ENCODE measurements around the gene MARS1.
"Not testable (repeated sequence)": the region's sequence is repeated elsewhere in the genome, so short reads cannot be mapped to it uniquely, and the experiment has no call there.

MARS1 gene

GRCh38 chr12:57479376-57480115 is 8.3 kb upstream of the MARS1 start, which contains the start of gene ARHGAP9:
ARHGAP9 (minus strand) TSS chr12:57479866; CDS start chr12:57479406, 460 bp downstream.
- Mint-ChIP-seq H3K36me3 (peaks cover 22% of the 10 kb centered on the region), H3K27ac (peak within 1 kb of the TSS; percentile 99), H3K4me3 (peak within 1 kb of the TSS; percentile 99), H3K9me3 (no peaks in the 10 kb centered on the region), H3K27me3 (no peaks in the 10 kb centered on the region), H3K4me1 (peaks cover 56% of the 10 kb centered on the region)
- DNase-seq: peak; percentile 73
- CTCF ChIA-PET: interaction anchor here (0.9 to 6.2 kb wide), 5 partner anchors 8 to 24 kb away, joined by 3 to 67 read pairs (median 6); no protein-coding TSS in a partner anchor

GRCh38 chr12:57481671-57482070 is 6.2 kb upstream of the MARS1 start:
- no peak for DNase-seq
- H3K4me3 Mint-ChIP-seq: no peak overlapping the region
- peaks cover 42% of the 10 kb centered on the region for H3K4me1 Mint-ChIP-seq
- CTCF ChIA-PET: no interaction called here
- no peaks in the 10 kb centered on the region for H3K27me3 Mint-ChIP-seq
- peak overlapping the region; percentile 76 for H3K27ac Mint-ChIP-seq
- H3K9me3 Mint-ChIP-seq: no peaks in the 10 kb centered on the region
- H3K36me3 Mint-ChIP-seq: peaks cover 8% of the 10 kb centered on the region

GRCh38 chr12:57483466-57483865 is 4.4 kb upstream of the MARS1 start:
- no peak overlapping the region for H3K27ac Mint-ChIP-seq
- H3K36me3 Mint-ChIP-seq: peaks cover 7% of the 10 kb centered on the region
- H3K9me3 Mint-ChIP-seq: no peaks in the 10 kb centered on the region
- no peaks in the 10 kb centered on the region for H3K27me3 Mint-ChIP-seq
- no peak overlapping the region for H3K4me3 Mint-ChIP-seq
- no peak for DNase-seq
- CTCF ChIA-PET: no interaction called here
- H3K4me1 Mint-ChIP-seq: peaks cover 43% of the 10 kb centered on the region

- no peak for DNase-seq
- Mint-ChIP-seq H3K4me3 (no peak overlapping the region), H3K4me1 (peaks cover 35% of the 10 kb centered on the region), H3K36me3 (peaks cover 23% of the 10 kb centered on the region), H3K9me3 (no peaks in the 10 kb centered on the region), H3K27me3 (no peaks in the 10 kb centered on the region), H3K27ac (no peak overlapping the region)
- CTCF ChIA-PET: interaction anchor here (0.9 to 2.2 kb wide), 2 partner anchors 9 to 34 kb away, joined by 3 to 13 read pairs; no protein-coding TSS in a partner anchor
Measured at GRCh38 chr12:57485695-57486094, 2.2 kb upstream of the MARS1 start.

- no peak for DNase-seq
- Mint-ChIP-seq H3K27ac (peak overlapping the region; percentile 90), H3K9me3 (no peaks in the 10 kb centered on the region), H3K27me3 (no peaks in the 10 kb centered on the region), H3K4me3 (peak overlapping the region; percentile 83), H3K4me1 (peaks cover 28% of the 10 kb centered on the region), H3K36me3 (peaks cover 29% of the 10 kb centered on the region)
- CTCF ChIA-PET: interaction anchor here (1.0 to 2.2 kb wide), 2 partner anchors 8 to 10 kb away, joined by 6 to 13 read pairs; no protein-coding TSS in a partner anchor
Measured at GRCh38 chr12:57487055-57487596, 742 bp upstream of the MARS1 start.

GRCh38 chr12:57488402-57489156 is 711 bp downstream of the MARS1 start:
- Mint-ChIP-seq H3K27ac (peak overlapping the region; percentile 90), H3K9me3 (no peaks in the 10 kb centered on the region), H3K36me3 (peaks cover 35% of the 10 kb centered on the region), H3K4me3 (peak overlapping the region; percentile 83), H3K4me1 (peaks cover 34% of the 10 kb centered on the region), H3K27me3 (no peaks in the 10 kb centered on the region)
- DNase-seq: no peak
- CTCF ChIA-PET: interaction anchor here (3.8 kb wide), 1 partner anchor 12 kb away, joined by 15 read pairs; no protein-coding TSS in a partner anchor

GRCh38 chr12:57489157-57489641 is 1.3 kb downstream of the MARS1 start:
- CTCF ChIA-PET: interaction anchor here (3.8 kb wide), 1 partner anchor 12 kb away, joined by 15 read pairs; no protein-coding TSS in a partner anchor
- H3K27me3 Mint-ChIP-seq: no peaks in the 10 kb centered on the region
- H3K36me3 Mint-ChIP-seq: peaks cover 35% of the 10 kb centered on the region
- no peaks in the 10 kb centered on the region for H3K9me3 Mint-ChIP-seq
- no peak for DNase-seq
- H3K4me3 Mint-ChIP-seq: peak overlapping the region; percentile 83
- H3K4me1 Mint-ChIP-seq: peaks cover 34% of the 10 kb centered on the region
- peak overlapping the region; percentile 90 for H3K27ac Mint-ChIP-seq

- CTCF ChIA-PET: interaction anchor here (3.8 kb wide), 1 partner anchor 13 kb away, joined by 15 read pairs; no protein-coding TSS in a partner anchor
- H3K27ac Mint-ChIP-seq: peak overlapping the region; percentile 90
- no peaks in the 10 kb centered on the region for H3K27me3 Mint-ChIP-seq
- H3K9me3 Mint-ChIP-seq: no peaks in the 10 kb centered on the region
- no peak for DNase-seq
- no peak overlapping the region for H3K4me3 Mint-ChIP-seq
- peaks cover 35% of the 10 kb centered on the region for H3K36me3 Mint-ChIP-seq
- peaks cover 34% of the 10 kb centered on the region for H3K4me1 Mint-ChIP-seq
Measured at GRCh38 chr12:57490126-57490525, 2.3 kb downstream of the MARS1 start.

GRCh38 chr12:57491393-57492280 is 3.8 kb downstream of the MARS1 start:
- CTCF ChIA-PET: interaction anchor here (1.0 to 3.8 kb wide), 2 partner anchors 14 to 15 kb away, joined by 4 to 15 read pairs; no protein-coding TSS in a partner anchor
- Mint-ChIP-seq H3K4me1 (peaks cover 34% of the 10 kb centered on the region), H3K27me3 (no peaks in the 10 kb centered on the region), H3K4me3 (no peak overlapping the region), H3K36me3 (peaks cover 42% of the 10 kb centered on the region), H3K9me3 (no peaks in the 10 kb centered on the region), H3K27ac (peak overlapping the region; percentile 84)
- DNase-seq: no peak

GRCh38 chr12:57495051-57495701 is 7.3 kb downstream of the MARS1 start:
- H3K27me3 Mint-ChIP-seq, H3K27ac Mint-ChIP-seq, H3K9me3 Mint-ChIP-seq, DNase-seq, H3K4me3 Mint-ChIP-seq, CTCF ChIA-PET: not testable (repeated sequence)
- Mint-ChIP-seq H3K36me3 (peaks cover 47% of the 10 kb centered on the region), H3K4me1 (peaks cover 11% of the 10 kb centered on the region)

GRCh38 chr12:57496822-57497221 is 9.0 kb downstream of the MARS1 start:
- no peak for DNase-seq
- CTCF ChIA-PET: interaction anchor here (0.6 kb wide), 1 partner anchor 58 kb away, joined by 3 read pairs; no protein-coding TSS in a partner anchor
- Mint-ChIP-seq H3K9me3 (no peaks in the 10 kb centered on the region), H3K36me3 (peaks cover 49% of the 10 kb centered on the region), H3K27me3 (no peaks in the 10 kb centered on the region), H3K4me1 (peaks cover 6% of the 10 kb centered on the region), H3K27ac (no peak overlapping the region), H3K4me3 (no peak overlapping the region)

- Mint-ChIP-seq H3K36me3 (peaks cover 54% of the 10 kb centered on the region), H3K4me3 (no peak overlapping the region)
Measured at GRCh38 chr12:57497223-57498131, 9.6 kb downstream of the MARS1 start.

More at GRCh38 chr12:57497223-57498131, 9.6 kb downstream of the MARS1 start:
- no peaks in the 10 kb centered on the region for H3K9me3 Mint-ChIP-seq
- no peak for DNase-seq
- H3K27me3 Mint-ChIP-seq: no peaks in the 10 kb centered on the region
- H3K27ac Mint-ChIP-seq: no peak overlapping the region
- CTCF ChIA-PET: interaction anchor here (0.6 kb wide), 1 partner anchor 57 kb away, joined by 3 read pairs; no protein-coding TSS in a partner anchor
- H3K4me1 Mint-ChIP-seq: peaks cover 6% of the 10 kb centered on the region

All from activated naive CD4-positive, alpha-beta T cell treated with anti-CD3 and anti-CD28 coated beads, Interleukin-2, amount 10 ng/mL, durations not matched to agents 7 days and 5 days (primary cell).